ENCODE results near the gene PLEKHG5.
"Not testable (repeated sequence)": the region's sequence is repeated elsewhere in the genome, so short reads cannot be mapped to it uniquely, and the experiment has no call there.

Gene PLEKHG5

DNA sequence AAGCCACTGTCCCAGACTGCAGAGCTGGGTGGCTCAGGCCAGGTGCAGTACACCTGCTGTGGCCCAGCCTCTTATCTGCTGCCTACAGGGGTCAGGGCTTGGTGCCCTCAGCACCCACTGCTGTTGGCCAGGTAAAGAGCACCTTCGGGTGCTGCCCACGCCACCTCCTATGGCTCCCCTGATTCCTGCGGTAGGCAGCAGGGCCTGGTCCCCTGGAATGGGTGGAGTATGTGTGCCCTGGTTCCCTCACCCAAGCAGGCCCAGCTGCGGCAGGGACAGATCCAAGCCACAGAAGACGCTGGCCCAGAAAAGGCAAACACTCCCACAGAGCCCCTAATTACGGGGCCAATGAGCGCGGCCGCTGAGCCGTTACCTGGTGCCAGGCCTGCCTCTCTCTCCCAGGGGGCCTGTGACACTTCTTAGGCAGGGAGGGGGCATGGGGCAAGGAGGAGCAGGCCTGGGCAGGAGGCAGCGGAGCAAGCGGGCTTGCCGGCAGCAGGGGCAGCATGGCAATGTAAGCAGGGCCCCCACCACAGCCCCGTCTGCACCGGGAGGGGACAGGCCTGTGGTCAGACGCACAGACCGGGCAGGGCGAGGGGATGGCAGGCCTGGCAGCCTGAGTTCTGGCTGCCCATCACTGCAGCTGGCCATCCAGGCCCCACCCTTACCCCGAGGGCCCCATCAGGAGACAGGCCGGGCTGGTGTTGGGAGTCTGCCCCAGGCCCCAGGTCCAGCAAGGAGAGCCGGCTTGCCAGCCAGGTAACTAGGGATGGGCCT lies 47.9 kb downstream of the PLEKHG5 start:
- Histone ChIP-seq H3K36me3 (no peaks in the 10 kb centered on the region), H3K4me3 (no peak overlapping the region), H3K9me3 (no peaks in the 10 kb centered on the region), H3K27me3 (peaks cover 0 to 74% of the 10 kb centered on the region in 2 donors), H3K27ac (no peak overlapping the region), H3K4me1 (peaks cover 0 to 27% (median 22%) of the 10 kb centered on the region in 4 donors)
- intact Hi-C loops (cut with DNase I; ENCODE audit: low total_unique reads) = no loop called here
- DNase-seq = no peak
- TF ChIP-seq, protein P1, sequence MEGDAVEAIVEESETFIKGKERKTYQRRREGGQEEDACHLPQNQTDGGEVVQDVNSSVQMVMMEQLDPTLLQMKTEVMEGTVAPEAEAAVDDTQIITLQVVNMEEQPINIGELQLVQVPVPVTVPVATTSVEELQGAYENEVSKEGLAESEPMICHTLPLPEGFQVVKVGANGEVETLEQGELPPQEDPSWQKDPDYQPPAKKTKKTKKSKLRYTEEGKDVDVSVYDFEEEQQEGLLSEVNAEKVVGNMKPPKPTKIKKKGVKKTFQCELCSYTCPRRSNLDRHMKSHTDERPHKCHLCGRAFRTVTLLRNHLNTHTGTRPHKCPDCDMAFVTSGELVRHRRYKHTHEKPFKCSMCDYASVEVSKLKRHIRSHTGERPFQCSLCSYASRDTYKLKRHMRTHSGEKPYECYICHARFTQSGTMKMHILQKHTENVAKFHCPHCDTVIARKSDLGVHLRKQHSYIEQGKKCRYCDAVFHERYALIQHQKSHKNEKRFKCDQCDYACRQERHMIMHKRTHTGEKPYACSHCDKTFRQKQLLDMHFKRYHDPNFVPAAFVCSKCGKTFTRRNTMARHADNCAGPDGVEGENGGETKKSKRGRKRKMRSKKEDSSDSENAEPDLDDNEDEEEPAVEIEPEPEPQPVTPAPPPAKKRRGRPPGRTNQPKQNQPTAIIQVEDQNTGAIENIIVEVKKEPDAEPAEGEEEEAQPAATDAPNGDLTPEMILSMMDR (IDR thresholded peaks at IDR 0.05) = no peak

DNA sequence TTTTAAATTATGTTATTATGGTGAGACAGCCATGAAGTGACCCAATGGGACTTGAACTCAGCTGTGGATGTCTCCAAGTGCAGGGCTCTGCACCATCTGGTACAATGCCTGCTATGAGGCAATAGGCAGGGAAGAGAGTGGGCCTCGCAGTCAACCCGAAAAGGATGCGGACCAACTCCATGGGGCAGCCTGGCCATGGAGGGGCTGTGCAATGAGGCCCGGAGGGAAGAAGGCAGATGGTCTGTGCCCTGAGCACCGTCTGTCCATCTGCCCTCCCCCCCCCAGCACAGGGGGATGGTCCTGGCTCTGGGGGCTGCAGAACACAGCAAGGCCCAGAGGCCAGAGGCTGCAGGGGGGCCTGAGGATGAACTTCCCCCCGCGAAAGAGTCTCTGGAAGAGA lies 49.9 kb downstream of the PLEKHG5 start:
- H3K4me3 ChIP-seq = no peak overlapping the region
- TF ChIP-seq, protein P1 (IDR thresholded peaks at IDR 0.05) = no peak
- DNase-seq = no peak
- no peaks in the 10 kb centered on the region for H3K36me3 ChIP-seq
- intact Hi-C loops (cut with DNase I; ENCODE audit: low total_unique reads) = no loop called here
- H3K27me3 ChIP-seq = peaks cover 0 to 74% of the 10 kb centered on the region in 2 donors
- peaks cover 0 to 11% (median 9%) of the 10 kb centered on the region in 4 donors for H3K4me1 ChIP-seq
- no peak overlapping the region for H3K27ac ChIP-seq
- no peaks in the 10 kb centered on the region for H3K9me3 ChIP-seq

DNA sequence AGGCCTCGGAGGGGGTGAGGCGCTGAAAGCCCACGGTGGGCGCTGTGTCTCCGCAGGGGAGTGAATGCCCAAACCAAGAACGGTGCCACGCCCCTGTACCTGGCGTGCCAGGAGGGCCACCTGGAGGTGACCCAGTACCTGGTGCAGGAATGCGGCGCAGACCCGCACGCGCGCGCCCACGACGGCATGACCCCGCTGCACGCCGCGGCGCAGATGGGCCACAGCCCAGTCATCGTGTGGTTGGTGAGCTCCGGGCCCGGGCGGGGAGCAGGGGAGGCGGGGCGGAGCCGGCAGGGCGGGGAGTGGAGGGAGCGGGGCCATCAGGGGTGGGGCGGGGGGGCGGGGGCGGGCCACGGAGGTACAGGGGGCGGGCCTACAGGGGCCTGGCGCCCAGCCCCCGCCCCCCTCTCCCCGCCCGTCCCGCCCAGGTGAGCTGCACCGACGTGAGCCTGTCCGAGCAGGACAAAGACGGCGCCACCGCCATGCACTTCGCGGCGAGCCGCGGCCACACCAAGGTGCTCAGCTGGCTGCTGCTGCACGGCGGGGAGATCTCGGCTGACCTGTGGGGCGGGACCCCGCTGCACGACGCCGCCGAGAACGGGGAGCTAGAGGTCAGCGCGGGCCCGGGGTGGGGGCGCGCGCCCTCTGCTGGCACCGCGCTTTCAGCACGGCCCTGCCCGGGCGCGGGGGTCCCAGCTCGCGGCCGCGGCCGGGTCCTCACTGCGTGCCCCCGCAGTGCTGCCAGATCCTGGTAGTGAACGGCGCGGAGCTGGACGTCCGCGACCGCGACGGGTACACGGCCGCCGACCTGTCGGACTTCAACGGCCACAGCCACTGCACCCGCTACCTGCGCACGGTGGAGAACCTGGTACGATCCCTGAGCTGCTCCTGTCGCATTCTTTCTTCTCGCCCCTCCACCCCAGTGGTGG lies 51.0 kb downstream of the PLEKHG5 start:
- H3K4me3 ChIP-seq = no peak overlapping the region
- DNase-seq = no peak

DNA sequence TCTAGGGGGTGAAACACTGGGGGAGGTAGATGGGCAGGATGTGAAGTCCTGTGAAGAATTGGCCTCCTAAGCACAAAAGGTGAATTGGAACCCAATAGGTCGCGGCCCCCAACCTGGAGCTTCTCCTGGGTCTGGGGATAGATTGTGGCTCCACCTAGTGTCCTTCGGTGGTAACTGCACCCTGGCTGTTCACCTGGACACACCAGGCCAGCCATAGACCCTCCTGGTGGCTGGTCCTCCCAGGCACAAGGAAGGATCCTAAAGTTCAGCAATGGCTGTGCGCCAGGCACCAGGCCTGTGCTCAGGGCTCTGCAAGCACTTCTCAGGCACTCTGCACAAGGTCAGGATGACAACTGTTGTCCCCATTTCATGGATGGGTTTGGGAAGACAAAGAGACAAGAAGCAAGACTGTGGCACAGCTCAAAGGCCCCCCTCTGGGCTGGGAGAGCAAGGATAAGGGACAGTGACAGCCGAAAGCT lies 53.4 kb downstream of the PLEKHG5 start:
- intact Hi-C loops (cut with DNase I; ENCODE audit: low total_unique reads) = no loop called here
- Histone ChIP-seq H3K4me1 (peaks cover 0 to 11% (median 9%) of the 10 kb centered on the region in 4 donors), H3K4me3 (no peak overlapping the region), H3K27me3 (peaks cover 0 to 60% of the 10 kb centered on the region in 2 donors), H3K27ac (no peak overlapping the region), H3K9me3 (no peaks in the 10 kb centered on the region), H3K36me3 (no peaks in the 10 kb centered on the region)
- TF ChIP-seq, protein P1 (IDR thresholded peaks at IDR 0.05) = peak; percentile 82 to 93
- peak in 1 of 2 donors; percentile 64 for DNase-seq

More for the DNA sequence above, 51.0 kb downstream of the PLEKHG5 start:
- H3K4me1 ChIP-seq = peaks cover 0 to 11% (median 9%) of the 10 kb centered on the region in 4 donors
- TF ChIP-seq, protein P1 (IDR thresholded peaks at IDR 0.05) = peak in 1 of 2 experiments; percentile 10
- H3K9me3 ChIP-seq = no peaks in the 10 kb centered on the region
- H3K27ac ChIP-seq = no peak overlapping the region
- intact Hi-C loops (cut with DNase I; ENCODE audit: low total_unique reads) = no loop called here
- H3K27me3 ChIP-seq = peaks cover 0 to 74% of the 10 kb centered on the region in 2 donors
- no peaks in the 10 kb centered on the region for H3K36me3 ChIP-seq

DNA sequence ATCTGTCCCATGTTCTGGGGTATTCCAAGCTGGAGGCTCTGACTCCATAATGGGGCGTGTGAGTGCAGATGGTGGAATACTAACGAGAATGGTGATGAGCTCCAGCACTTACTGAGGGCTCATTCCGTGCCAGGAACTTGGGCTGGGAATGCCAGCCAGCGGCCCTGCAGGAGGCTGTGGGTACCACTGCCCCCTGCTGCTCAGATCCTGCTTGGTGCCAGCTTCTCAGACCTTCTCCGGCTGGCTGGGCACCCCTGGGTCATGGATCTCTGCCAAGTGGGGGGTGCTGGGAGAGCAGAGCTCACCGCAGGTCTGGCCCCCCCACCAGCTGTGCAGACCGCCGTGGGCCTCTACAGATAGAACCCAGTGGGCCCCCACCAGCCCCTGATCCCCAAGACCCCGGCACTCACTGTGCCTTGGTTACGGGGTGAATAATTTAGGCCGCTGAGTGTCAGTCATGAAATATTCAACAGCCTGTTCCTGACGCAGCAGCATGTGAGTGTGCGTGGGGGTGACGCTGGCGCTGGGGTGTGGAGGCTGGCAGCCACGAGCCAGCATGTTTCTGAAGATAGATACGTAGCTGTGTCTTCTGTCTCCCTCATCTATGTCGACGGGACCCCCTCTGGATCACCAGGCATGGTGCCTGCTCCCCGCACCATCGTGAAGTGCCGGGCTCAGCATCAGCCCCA lies 54.3 kb downstream of the PLEKHG5 start:
- Histone ChIP-seq H3K4me1 (peaks cover 0 to 11% (median 9%) of the 10 kb centered on the region in 4 donors), H3K27me3 (peaks cover 0 to 64% of the 10 kb centered on the region in 2 donors)
- H3K9me3 ChIP-seq; H3K27ac ChIP-seq; intact Hi-C loops (cut with DNase I; ENCODE audit: low total_unique reads); H3K36me3 ChIP-seq; H3K4me3 ChIP-seq; DNase-seq: not testable (repeated sequence)

DNA sequence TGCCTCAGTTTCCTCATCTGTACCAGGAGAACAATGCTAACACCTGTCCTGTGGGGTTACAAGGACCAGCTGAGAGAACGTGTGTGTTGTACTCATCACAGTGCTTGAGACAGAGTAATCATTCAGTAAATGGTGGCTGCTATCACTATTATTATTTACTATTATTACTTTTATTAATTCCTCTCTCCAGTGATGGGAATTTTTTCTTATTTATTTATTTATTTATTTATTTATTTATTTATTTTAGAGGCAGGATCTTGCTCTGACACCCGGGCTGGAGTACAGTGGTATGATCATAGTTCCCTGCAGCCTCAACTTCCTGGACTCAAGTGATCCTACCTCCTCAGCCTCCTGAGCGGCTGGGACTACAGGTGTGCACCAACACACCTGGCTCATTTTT lies 55.2 kb downstream of the PLEKHG5 start:
- H3K27ac ChIP-seq; H3K4me3 ChIP-seq; H3K36me3 ChIP-seq; intact Hi-C loops (cut with DNase I; ENCODE audit: low total_unique reads); DNase-seq; H3K9me3 ChIP-seq: not testable (repeated sequence)
- Histone ChIP-seq H3K4me1 (peaks cover 0 to 11% (median 9%) of the 10 kb centered on the region in 4 donors), H3K27me3 (peaks cover 0 to 56% of the 10 kb centered on the region in 2 donors)

All from tibial artery (tissue), 4 donors.